HG03103 (cell line): ENCODE results near the gene VAMP3.

Source experiments
- ATAC-seq: cut with Tn5 transposase; IDR thresholded peaks from one replicate; pipeline ENCODE4 v1.9.1; 2021; ENCODE audit warnings: low read depth; ENCODE audit not compliant: unreplicated experiment

VAMP3 gene

DNA sequence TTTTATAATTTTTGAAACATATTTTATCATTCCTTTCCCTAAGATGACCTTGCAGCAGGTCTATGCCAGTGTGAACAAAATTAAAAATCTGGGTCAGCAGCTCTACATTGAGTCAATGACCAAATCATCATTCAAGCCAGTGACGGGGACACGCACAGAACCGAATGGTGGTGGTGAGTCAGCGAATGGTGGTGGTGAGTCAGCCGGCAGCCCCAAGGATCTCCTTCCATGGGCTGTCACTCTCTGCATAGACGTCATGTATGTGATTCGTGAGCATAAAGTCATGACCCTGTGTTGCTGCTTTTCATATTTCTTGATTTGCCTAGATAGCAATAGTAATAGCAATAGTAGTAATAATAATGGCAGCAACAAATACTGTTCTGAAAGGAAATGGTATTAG, 39.3 kb downstream of the VAMP3 start:
- no peak for ATAC-seq

- no peak for ATAC-seq
Measured at GRCh38 chr1:7811476-7811875, 40.4 kb downstream of the VAMP3 start.

DNA sequence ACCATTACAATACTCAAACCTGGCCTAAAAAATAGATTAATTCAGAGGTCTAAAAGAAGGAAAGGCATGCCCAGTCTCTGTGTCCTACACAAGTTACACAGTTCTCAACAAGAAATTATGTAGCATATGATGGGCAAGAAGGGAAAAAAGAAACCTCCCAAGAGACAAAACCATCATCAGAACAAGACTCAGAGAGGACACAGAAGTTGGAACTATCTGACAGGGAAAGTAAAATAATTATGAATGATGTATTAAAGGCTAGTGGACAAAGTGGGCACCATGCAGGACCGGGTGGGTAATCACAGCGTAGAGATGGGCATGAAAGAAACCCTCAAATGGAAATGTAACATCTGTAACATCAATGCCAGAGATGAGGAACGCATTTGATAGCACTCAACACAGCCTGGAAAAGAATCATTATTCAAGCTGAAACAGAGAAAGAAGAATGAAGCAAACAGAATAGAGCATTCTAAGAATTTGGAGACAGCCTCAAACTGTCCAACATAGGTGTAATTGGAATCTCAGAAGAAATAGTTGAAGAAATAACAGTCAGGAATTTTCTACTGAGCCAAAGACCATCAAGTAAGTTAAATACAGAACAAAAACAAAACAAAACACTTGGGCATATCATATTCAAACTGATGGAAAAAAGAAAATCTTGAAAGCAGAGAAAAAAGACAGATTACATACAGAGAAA, 42.7 kb downstream of the VAMP3 start:
- no peak for ATAC-seq

DNA sequence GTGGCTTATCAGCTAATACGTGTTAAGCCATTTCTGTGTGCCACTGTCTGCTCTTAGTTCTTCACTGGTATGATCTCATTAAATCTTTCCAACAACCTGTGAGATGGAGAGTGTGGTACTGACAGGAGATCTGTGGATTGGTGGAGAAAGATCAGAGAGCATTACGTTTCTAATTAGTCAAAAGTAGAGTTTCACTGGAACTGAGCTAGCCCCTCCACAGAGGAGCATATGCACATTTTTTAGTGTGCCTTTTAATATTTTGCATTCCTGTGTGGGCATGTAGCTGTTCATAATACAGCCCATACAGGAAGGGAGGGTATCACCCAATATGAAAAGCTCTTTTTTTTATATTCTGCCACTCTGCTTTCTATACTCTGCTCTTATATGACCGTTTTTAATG, 50.2 kb downstream of the VAMP3 start:
- ATAC-seq = no peak

DNA sequence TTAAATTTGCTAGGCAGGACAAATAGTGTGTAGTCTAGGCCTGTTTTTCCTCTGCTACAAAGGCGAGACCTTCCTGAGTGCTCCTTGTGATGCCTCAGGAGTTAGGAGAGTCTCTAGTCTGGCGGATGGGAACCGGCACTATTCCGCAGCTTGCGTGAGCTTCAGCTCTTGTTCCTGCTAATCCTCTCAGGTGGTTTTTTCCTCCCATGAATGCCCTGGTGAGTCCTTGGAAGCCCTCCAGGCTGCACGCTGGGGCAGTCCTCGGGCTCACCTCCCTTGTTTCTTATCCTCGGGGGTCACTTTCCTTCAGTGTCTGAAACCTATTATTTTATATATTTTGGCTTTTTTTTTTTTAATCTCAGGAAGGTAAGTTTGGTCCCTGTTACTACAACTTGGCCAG, 53.6 kb downstream of the VAMP3 start:
- ATAC-seq = no peak

GRCh38 chr1:7826363-7826762, 55.3 kb downstream of the VAMP3 start:
- ATAC-seq = no peak

GRCh38 chr1:7827126-7827955, 56.2 kb downstream of the VAMP3 start:
- ATAC-seq = no peak
